ENCODE measurements around the gene VPS35L.
"Not testable (repeated sequence)": the region's sequence is repeated elsewhere in the genome, so short reads cannot be mapped to it uniquely, and the experiment has no call there.

VPS35L gene

GRCh38 chr16:19655242-19655777 lies 99.8 kb downstream of the VPS35L start:
- DNase-seq = no peak

- DNase-seq = no peak
Measured at GRCh38 chr16:19657831-19658230, 102.3 kb downstream of the VPS35L start.

GRCh38 chr16:19659554-19659953 lies 104.1 kb downstream of the VPS35L start:
- DNase-seq = no peak

- no peak for DNase-seq
Measured at GRCh38 chr16:19660432-19660831, 104.9 kb downstream of the VPS35L start.

DNA sequence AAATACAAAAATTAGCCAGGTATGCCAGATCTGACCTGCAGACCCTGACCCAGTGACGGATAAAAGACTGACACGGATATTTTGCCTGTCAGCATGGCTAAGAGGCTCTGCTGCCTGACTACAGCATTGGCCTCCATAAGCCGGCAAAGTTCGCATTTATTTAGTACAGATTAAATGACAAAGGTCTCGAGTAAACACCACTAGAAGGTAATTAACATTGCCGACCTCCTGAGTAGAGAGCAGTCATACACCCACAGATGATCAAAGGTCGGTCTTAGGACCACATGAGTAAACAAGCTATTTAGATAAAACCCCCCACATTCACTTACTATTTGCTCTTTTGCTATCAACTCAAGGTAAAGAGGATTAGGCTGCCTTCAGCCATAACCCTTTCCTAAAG lies 106.8 kb downstream of the VPS35L start:
- DNase-seq = no peak

GRCh38 chr16:19664166-19664565 lies 108.7 kb downstream of the VPS35L start:
- DNase-seq = no peak

DNA sequence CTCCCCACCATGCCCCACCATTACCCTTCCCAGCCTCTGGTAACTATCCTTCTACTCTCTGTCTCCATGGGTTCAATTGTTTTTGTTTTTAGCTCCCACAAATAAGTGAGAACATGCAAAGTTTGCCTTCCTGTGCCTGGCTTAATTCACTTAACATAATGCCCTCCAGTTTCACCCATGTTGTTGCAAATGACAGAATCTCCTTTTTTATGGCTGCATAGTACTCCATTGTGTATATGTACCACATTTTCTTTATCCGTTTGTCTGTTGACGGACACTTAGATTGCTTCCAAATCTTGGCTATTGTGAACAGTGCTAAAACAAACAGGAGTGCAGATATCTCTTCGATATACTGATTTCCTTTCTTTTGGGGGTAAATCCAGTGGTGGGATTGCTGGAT lies 109.8 kb downstream of the VPS35L start:
- not testable (repeated sequence) for DNase-seq

- DNase-seq = no peak
Measured at GRCh38 chr16:19666477-19666876, 111.0 kb downstream of the VPS35L start.

GRCh38 chr16:19672378-19672777 lies 116.9 kb downstream of the VPS35L start:
- no peak for DNase-seq

DNA sequence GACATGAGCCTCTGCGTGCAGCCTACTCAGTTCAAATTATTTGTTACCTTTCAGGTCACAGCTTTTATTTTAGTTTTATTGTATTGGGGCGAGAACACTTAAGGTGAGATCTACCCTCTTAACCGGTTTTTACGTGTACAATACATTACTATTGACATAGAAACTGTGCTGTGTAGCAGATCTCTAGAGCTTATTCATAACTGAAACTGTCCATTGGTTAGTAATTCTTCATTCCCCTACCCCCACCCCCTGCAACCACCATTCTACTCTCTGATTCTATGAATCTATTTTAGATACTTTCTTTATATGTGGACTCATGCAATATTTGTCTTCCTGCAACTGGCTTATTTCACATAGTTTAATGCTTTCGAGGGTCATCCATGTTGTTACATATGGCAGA lies 119.0 kb downstream of the VPS35L start:
- DNase-seq = no peak

- no peak for DNase-seq
Measured at GRCh38 chr16:19677402-19677801, 121.9 kb downstream of the VPS35L start.

DNA sequence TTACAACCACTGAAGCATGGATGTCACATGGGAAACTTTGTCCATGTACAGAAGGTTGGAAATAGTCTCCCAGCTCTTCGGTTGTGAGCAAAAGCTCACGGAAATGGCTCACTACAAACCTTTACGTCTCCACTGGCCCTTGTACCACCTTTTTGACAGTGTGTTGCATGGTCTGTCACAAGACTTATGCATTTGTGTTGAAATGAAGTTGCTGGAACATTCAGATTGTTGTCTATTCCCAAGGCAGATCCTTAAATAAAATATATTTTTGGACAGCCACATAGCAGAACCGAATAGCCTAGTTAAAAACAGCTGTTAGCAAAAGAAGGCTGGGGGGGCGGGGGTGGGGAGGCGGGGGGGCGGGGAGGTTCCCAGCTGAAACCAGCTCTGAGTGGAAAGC lies 123.3 kb downstream of the VPS35L start:
- no peak for DNase-seq

DNA sequence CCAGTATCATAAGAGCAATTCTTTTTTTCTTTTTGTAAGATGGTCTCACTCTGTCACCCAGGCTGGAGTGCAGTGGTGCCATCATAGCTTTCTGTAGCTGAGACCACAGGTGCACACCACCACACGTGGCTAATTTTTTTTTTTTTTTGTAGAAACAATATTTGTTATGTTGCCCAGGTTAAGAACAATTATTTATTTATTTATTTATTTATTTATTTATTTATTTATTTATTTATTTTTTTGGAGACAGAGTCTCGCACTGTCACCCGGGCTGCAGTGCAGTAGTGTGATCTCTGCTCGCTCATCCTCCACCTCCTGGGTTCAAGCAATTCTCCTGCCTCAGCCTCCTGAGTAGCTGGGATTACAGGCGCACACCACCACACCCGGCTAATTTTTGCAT lies 123.8 kb downstream of the VPS35L start:
- not testable (repeated sequence) for DNase-seq

GRCh38 chr16:19680881-19681340 lies 125.4 kb downstream of the VPS35L start:
- DNase-seq = no peak

GRCh38 chr16:19681637-19682036 lies 126.1 kb downstream of the VPS35L start:
- DNase-seq = no peak

DNA sequence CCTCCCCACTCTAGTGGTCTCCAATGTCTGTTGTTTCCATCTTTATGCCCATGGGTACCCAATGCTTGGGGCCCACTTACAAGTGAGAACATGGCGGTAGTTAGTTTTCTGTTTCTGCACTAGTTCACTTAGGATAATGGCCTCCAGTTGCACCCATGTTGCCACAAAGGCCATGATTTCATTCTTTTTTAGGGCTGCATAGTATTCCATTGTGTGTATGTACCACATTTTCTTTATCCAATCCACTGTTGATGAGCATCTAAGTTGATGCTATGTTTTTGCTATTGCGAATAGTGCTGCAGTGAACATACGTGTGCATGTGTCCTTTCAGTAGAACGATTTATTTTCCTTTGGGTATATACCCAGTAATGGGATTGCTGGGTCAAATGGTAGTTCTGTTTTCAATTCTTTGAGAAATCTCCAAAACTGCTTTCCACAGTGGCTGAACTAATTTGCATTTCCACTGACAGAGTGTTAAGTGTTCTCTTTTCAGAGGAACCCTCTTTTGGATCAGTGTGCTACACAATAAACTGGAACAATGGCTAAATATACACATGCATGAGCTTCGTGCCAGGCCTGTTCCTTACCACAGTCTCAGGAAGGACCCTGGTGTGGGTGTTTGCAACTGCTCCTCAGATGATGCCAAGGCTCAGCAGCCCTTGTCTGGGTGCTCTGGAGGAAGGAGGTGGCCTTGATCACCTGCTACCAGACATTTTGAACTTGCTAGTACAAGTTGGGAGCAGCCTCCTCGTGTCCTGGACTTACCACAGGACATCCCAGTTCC lies 128.1 kb downstream of the VPS35L start:
- no peak for DNase-seq

DNA sequence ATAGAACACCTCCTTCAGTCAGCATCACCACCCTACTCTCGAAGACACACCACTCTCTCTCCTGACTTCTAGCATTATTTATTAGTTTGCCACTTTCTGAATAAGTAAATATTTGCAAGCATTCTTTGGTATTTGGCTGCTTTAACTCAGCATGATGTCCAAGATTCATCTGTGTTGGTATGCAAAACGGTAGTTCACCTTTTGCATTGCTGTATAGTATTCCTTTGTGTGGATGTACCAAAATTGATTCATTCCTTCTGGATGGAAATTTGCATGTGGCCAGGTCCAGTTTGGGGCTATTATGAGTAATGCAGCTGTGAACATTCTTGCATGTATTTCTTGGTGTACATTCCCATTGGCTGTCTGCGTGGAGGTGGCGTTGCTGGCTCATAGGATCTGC lies 129.7 kb downstream of the VPS35L start:
- no peak for DNase-seq

GRCh38 chr16:19687279-19687678 lies 131.8 kb downstream of the VPS35L start:
- DNase-seq = no peak

- no peak for DNase-seq
Measured at GRCh38 chr16:19688396-19689024, 133.0 kb downstream of the VPS35L start.

DNA sequence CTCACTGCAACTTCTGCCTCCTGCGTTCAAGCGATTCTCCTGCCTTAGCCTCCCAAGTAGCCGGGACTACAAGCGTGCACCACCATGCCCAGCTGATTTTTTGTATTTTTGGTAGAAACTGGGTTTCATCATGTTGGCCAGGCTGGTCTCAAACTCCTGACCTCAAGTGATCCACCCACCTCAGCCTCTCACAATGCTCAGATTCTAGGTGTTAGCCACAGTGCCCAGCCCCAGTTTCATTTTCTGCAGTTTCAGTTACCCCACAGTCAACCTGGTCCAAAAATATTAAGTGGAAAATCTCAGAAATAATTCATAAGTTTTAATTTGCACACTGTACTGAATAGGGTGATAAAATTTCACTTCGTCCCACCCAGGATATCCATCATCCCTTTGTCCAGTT lies 133.8 kb downstream of the VPS35L start:
- no peak for DNase-seq

DNA sequence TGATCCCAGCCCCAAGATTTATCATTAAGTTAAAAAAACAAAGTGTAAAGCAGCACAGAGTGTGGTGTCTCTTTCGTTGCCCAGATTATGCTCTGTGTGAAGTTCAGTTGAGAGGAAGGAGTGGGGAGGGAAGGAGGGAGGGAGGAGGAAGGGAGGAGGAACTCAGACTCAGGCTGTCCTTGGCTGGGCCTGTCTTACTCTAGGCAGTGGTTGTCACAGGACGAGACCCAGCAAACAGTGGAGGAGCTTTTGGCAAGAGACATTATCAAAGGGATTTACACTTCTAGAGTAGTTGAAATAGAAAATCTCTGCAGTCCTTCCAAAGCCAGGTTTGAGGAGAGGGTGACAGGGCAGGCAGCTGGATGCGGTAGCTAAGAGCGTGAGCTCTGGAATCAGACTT lies 134.7 kb downstream of the VPS35L start:
- no peak for DNase-seq

- DNase-seq = no peak
Measured at GRCh38 chr16:19691161-19691711, 135.7 kb downstream of the VPS35L start.

DNA sequence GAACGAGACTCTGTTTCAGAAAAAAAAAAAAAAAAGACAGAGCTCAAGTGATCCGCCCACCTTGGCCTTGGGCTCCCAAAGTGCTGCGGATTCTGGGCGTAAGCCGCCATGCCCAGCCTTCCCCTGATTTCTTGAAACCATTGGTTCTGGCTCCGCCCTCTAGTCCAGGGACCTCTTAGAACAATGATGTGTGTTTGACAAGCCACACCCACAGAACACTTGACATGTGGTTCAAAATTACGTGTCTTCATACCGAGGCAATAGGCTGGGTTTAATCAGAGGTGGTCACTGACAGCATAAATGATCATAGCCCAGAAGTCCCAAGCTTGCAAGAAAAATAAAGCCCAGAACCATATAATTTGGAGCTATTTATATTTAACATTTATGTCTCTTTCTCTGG lies 139.5 kb downstream of the VPS35L start:
- DNase-seq = no peak

- DNase-seq = peak; percentile 42
Measured at GRCh38 chr16:19696328-19696727, 140.8 kb downstream of the VPS35L start.
